OCI-LY7 (cell line): ENCODE measurements around the gene PLEKHH1. TPM values are rescaled to one million over a fixed set of nuclear protein-coding genes. Genes with fewer than 3 reads are reported as not detected.

ENCODE experiments used
- BruUV-seq: library from RNA; stranded (reverse); fragments of 400-500 nt; replicated peaks from 2 replicates; lab custom pipeline; 2021; lab: Mats Ljungman, UMichigan
- CTCF ChIA-PET: fragments of 300-600 bp; sonication (Branson Sonifier 250); formaldehyde crosslinking; loops from one replicate; lab custom pipeline; 2022; ENCODE audit warnings: antibody characterized with exemption; ENCODE audit not compliant: unreplicated experiment; lab: Charles Lee
- POLR2A ChIA-PET: fragments of 300-600 bp; sonication (Branson Sonifier 250); formaldehyde crosslinking; loops from one replicate; lab custom pipeline; 2022; ENCODE audit warnings: antibody characterized with exemption; lab: Charles Lee
- DNase-seq: peaks from one replicate; pipeline ENCODE4 v3.0.0-alpha.2; 2015; ENCODE audit warnings: low spot score
- H2AFZ ChIP-seq: fragments of 200-600 bp; sonication (generic), shearing (Covaris generic); 2 replicates; pipeline ENCODE4 v1.6.1; 2014; ENCODE audit warnings: mild to moderate bottlenecking, antibody characterized with exemption, low read length, moderate library complexity
- H3K27ac ChIP-seq: fragments of 200-600 bp; sonication (generic); 2 replicates; pipeline ENCODE4 v1.5.1; 2014; ENCODE audit warnings: mixed run types, low read depth, mild to moderate bottlenecking, moderate library complexity, low read length, inconsistent platforms; ENCODE audit not compliant: poor library complexity, severe bottlenecking
- H3K36me3 ChIP-seq: fragments of 200-600 bp; sonication (generic); 2 replicates; pipeline ENCODE4 v1.6.1; 2014; ENCODE audit warnings: mild to moderate bottlenecking, antibody characterized with exemption, low read length, moderate library complexity, mixed read lengths; ENCODE audit not compliant: insufficient read depth
- H3K4me1 ChIP-seq: fragments of 200-600 bp; sonication (generic); 2 replicates; pipeline ENCODE4 v1.5.1; 2014; ENCODE audit warnings: mild to moderate bottlenecking, low read length; ENCODE audit not compliant: insufficient read depth, poor library complexity, severe bottlenecking
- H3K4me2 ChIP-seq: fragments of 200-600 bp; sonication (generic); 2 replicates; pipeline ENCODE4 v1.6.1; 2014; ENCODE audit warnings: mild to moderate bottlenecking, low read length
- H3K4me3 ChIP-seq: fragments of 200-600 bp; sonication (generic); 2 replicates; pipeline ENCODE4 v1.5.1; 2014; ENCODE audit warnings: mild to moderate bottlenecking, low read depth, low read length; ENCODE audit not compliant: poor library complexity, severe bottlenecking
- H3K79me2 ChIP-seq: fragments of 200-600 bp; sonication (generic); 2 replicates; pipeline ENCODE4 v1.6.1; 2016; ENCODE audit warnings: low read depth, mild to moderate bottlenecking, low read length, moderate library complexity, mixed read lengths; ENCODE audit not compliant: insufficient read depth
- H3K9me2 ChIP-seq: fragments of 200-600 bp; sonication (generic); 2 replicates; pipeline ENCODE4 v1.6.1; 2016; ENCODE audit warnings: mild to moderate bottlenecking, low read length, mixed read lengths; ENCODE audit not compliant: insufficient read depth
- H3K9me3 ChIP-seq: fragments of 200-600 bp; sonication (generic); 2 replicates; pipeline ENCODE4 v1.6.1; 2014; ENCODE audit warnings: mild to moderate bottlenecking, mixed run types, low read length, mixed read lengths
- H4K20me1 ChIP-seq: fragments of 200-600 bp; sonication (generic); 2 replicates; pipeline ENCODE4 v1.6.1; 2014; ENCODE audit warnings: mild to moderate bottlenecking, antibody characterized with exemption, low read length, moderate library complexity, mixed read lengths; ENCODE audit not compliant: insufficient read depth
- CTCF ChIP-seq: fragments of 200-600 bp; sonication (generic); conservative IDR thresholded peaks from 2 replicates; pipeline ENCODE4 v1.5.1; 2014; ENCODE audit warnings: mild to moderate bottlenecking, antibody characterized with exemption, low read length, moderate library complexity, mixed read lengths
- EZH2phosphoT487 ChIP-seq: fragments of 200-600 bp; sonication (generic); IDR thresholded peaks from 2 replicates; pipeline ENCODE4 v1.6.1; 2018; ENCODE audit warnings: low read depth, borderline replicate concordance, mild to moderate bottlenecking, mixed run types, antibody characterized with exemption, low read length, moderate library complexity, mixed read lengths
- intact Hi-C: fragments of 100-400 bp; cut with micrococcal nuclease; formaldehyde crosslinking; loops from one replicate; pipeline ENCODE4 v1.10.0; 2022; ENCODE audit not compliant: unreplicated experiment
- total RNA-seq, 2 experiments: library from RNA; depleted of rRNA in 1 of 2; stranded (reverse); fragments of >200 nt in 1 of 2; shearing (Covaris generic) in 1 of 2; gene quantifications; 2 replicates each; pipeline ENCODE4 v1.2.3, GENCODE V29; 2014 to 2022

Gene PLEKHH1
- total RNA-seq, 2 experiments from 2014 or later: not detected

DNA sequence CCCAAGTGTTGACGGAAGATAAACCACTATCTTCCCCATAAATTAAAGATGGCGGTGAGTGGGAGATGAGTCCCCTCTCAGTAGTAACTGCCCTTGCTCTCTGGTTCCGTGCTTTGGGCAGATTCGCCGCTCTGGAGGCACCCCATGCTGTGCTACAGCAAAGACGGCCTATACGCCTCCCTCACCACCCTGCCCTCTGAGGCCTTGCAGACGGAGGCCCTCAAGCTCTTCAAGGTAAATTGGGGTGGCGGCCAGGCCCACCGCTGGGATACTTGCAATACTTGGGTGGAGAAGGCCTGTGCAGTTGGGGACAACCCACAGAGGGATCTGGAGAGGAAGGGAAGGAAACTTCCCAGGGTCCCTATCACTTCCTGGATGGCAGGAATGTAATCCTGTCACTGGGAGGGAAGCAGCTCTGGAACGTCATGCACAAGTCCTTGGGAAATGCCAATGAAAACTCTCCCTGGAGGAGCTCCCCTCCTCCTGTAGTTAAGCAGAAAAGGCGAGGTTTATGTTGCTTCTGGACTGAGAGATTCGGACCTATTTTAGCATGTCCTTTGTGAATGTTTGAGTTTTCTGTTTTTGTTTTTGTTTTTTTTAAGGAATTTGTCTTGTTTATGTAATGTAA lies 44.2 kb downstream of the PLEKHH1 start:
- H3K4me1 ChIP-seq: no peaks in the 10 kb centered on the region
- intact Hi-C loops: no loop called here
- H3K9me2 ChIP-seq: no peaks in the 10 kb centered on the region
- H2AFZ ChIP-seq: no peak overlapping the region
- DNase-seq: no peak
- H3K4me3 ChIP-seq: no peak overlapping the region
- CTCF ChIA-PET: interaction anchor here (0.6 to 1.1 kb wide), 2 partner anchors 14 to 127 kb away, joined by 3 to 4 read pairs; no protein-coding TSS in a partner anchor
- no peaks in the 10 kb centered on the region for H3K79me2 ChIP-seq
- no peaks in the 10 kb centered on the region for H4K20me1 ChIP-seq
- no peak for TF ChIP-seq EZH2phosphoT487
- no peak for TF ChIP-seq CTCF
- H3K4me2 ChIP-seq: no peak overlapping the region
- no peaks in the 10 kb centered on the region for H3K36me3 ChIP-seq
- BruUV-seq: no TSS peak
- H3K27ac ChIP-seq: no peak overlapping the region
- H3K9me3 ChIP-seq: no peaks in the 10 kb centered on the region
- POLR2A ChIA-PET: interaction anchor here (0.6 to 1.2 kb wide), 3 partner anchors 14 to 131 kb away, joined by 3 to 5 read pairs (median 3); partner anchors contain the start of gene PIGH

DNA sequence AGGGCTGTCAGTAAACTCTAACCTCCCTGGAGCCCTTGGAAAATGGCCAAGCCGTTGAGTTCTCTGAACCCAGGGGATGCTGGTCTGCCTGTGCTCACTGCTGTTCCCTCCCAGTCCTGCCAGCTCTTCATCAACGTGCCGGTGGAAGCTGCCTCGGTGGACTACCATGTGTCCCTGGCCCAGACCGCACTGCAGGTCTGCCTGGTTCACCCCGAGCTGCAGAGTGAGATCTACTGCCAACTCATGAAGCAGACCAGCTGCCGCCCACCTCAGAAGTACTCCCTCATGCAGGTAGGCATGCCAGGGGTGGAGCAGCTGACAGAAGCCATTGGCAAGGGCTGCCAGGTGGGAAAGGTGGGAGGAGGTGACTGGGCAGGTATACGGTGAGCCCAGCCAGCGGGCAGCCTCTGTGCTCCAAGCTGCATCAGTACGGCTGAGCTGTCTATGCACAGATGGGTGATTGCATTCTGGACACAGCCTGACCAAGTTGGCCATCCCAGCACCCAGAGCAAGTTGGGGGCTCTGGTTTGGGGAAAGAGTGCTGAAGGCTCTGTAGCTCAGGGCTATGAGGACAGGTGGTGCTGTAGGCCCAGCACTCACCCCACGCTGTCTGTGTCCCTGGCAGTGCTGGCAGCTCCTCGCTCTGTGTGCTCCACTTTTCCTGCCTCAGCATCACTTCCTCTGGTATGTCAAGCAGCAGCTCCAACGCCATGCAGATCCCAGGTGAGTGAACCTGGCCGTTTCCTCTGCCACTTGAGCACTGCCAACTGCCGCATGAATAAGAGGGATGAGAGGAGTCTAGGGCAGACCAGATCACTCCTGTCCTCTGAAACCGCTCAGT lies 45.0 kb downstream of the PLEKHH1 start:
- Histone ChIP-seq H3K4me1 (no peaks in the 10 kb centered on the region), H3K4me3 (no peak overlapping the region), H3K27ac (no peak overlapping the region), H3K9me2 (no peaks in the 10 kb centered on the region), H3K79me2 (no peaks in the 10 kb centered on the region), H3K9me3 (no peaks in the 10 kb centered on the region), H3K36me3 (no peaks in the 10 kb centered on the region), H4K20me1 (no peaks in the 10 kb centered on the region), H2AFZ (no peak overlapping the region), H3K4me2 (no peak overlapping the region)
- intact Hi-C loops: no loop called here
- no TSS peak for BruUV-seq
- no peak for DNase-seq
- POLR2A ChIA-PET: no interaction called here
- CTCF ChIA-PET: interaction anchor here (1.1 kb wide), 1 partner anchor 126 kb away, joined by 4 read pairs; no protein-coding TSS in a partner anchor
- TF ChIP-seq EZH2phosphoT487 (no peak), CTCF (no peak)
